ENCODE data around the gene AHDC1.

- TF ChIP-seq CTCF (IDR thresholded peaks at IDR 0.05) (no peak), POLR2A (IDR thresholded peaks at IDR 0.05) (no peak), EP300 (IDR thresholded peaks at IDR 0.05) (no peak)
These were observed 10.0 kb downstream of the AHDC1 start for GRCh38 chr1:27593678-27594563.
